K562 (cell line): ENCODE data around the gene ZNF598. TPM values are rescaled to one million over a fixed set of nuclear protein-coding genes. Genes with fewer than 3 reads are reported as not detected.

Experiments used
- BCL6 ChIP-seq: fragments of 250-450 bp; sonication (Bioruptor Pico); IDR thresholded peaks from 2 replicates; pipeline ENCODE4 v1.4.0; 2020
- BCOR ChIP-seq: fragments of 450-650 bp; IDR thresholded peaks from 2 replicates; pipeline ENCODE4 v1.6.1; 2016
- BRD4 ChIP-seq: fragments of 200-600 bp; sonication (generic); IDR thresholded peaks from 2 replicates; pipeline ENCODE4 v1.6.1; 2017; ENCODE audit warnings: inconsistent platforms
- CBFA2T3 ChIP-seq: fragments of 450-650 bp; IDR thresholded peaks from 2 replicates; pipeline ENCODE4 v1.6.1; 2017
- CBX2 ChIP-seq: fragments of 200-600 bp; sonication (generic); IDR thresholded peaks from one replicate; pipeline ENCODE4 v1.6.1; 2012; ENCODE audit warnings: mild to moderate bottlenecking, low read length, inconsistent platforms; ENCODE audit not compliant: insufficient read depth, poor library complexity, severe bottlenecking
- CXXC5 ChIP-seq: fragments of 250-450 bp; sonication (Bioruptor Pico); IDR thresholded peaks from 2 replicates; pipeline ENCODE4 v1.8.0; 2022; ENCODE audit warnings: inconsistent platforms, mild to moderate bottlenecking, moderate library complexity
- E2F3 ChIP-seq: fragments of 250-450 bp; sonication (Bioruptor Pico); IDR thresholded peaks from 2 replicates; pipeline ENCODE4 v1.4.0; 2020; ENCODE audit warnings: mild to moderate bottlenecking
- GTF2E2 ChIP-seq: fragments of 200-800 bp; sonication (Bioruptor generic); IDR thresholded peaks from 2 replicates; pipeline ENCODE4 v1.6.1; 2016; ENCODE audit warnings: missing genetic modification characterization, missing compliant biosample characterization
- KLF1 ChIP-seq: fragments of 450-650 bp; IDR thresholded peaks from 2 replicates; pipeline ENCODE4 v1.6.1; 2016; ENCODE audit warnings: missing genetic modification characterization, missing compliant biosample characterization
- POLR2AphosphoS5 ChIP-seq: IDR thresholded peaks from 2 replicates; pipeline ENCODE4 v1.6.1; 2011; ENCODE audit warnings: mild to moderate bottlenecking, low read depth, low read length, moderate library complexity; ENCODE audit not compliant: control insufficient read depth, insufficient read depth
- SIN3A ChIP-seq, 2 experiments: fragments of 150-350 bp in 1 of 2; IDR thresholded peaks; 2 replicates each; pipeline ENCODE4 v1.6.1; 2011 to 2016; ENCODE audit warnings: borderline replicate concordance in 2 of 2, low read depth in 2 of 2, low read length in 2 of 2, mild to moderate bottlenecking in 2 of 2, moderate library complexity in 2 of 2; ENCODE audit not compliant: control insufficient read depth in 1 of 2
- SMAD4 ChIP-seq: fragments of 250-450 bp; sonication (Bioruptor Pico); conservative IDR thresholded peaks from 2 replicates; pipeline ENCODE4 v1.8.0; 2021; ENCODE audit warnings: inconsistent platforms, mild to moderate bottlenecking, moderate library complexity
- SP1 ChIP-seq: sonication (generic); formaldehyde crosslinking; IDR thresholded peaks from 2 replicates; pipeline ENCODE4 v1.8.1; 2022; ENCODE audit warnings: mild to moderate bottlenecking, missing genetic modification reagents
- TOE1 ChIP-seq, 2 experiments: fragments of 450-650 bp in 1 of 2; sonication (generic) in 1 of 2; formaldehyde crosslinking in 1 of 2; IDR thresholded peaks; 2 replicates each; pipeline versions ENCODE4 v1.7.1 to v1.8.0; 2016 to 2022; ENCODE audit warnings: borderline replicate concordance in 2 of 2, mild to moderate bottlenecking in 2 of 2, antibody characterized with exemption in 1 of 2, inconsistent platforms in 1 of 2, low read depth in 1 of 2, missing genetic modification reagents in 1 of 2, moderate library complexity in 1 of 2
- YY1 ChIP-seq, 3 experiments: IDR thresholded peaks; 2 replicates each; pipeline ENCODE4 v1.6.1; 2011; ENCODE audit warnings: low read length in 2 of 3, mild to moderate bottlenecking in 2 of 3, moderate library complexity in 2 of 3, borderline replicate concordance in 1 of 3, control low read depth in 1 of 3, low read depth in 1 of 3; ENCODE audit not compliant: insufficient read depth in 3 of 3, insufficient replicate concordance in 2 of 3, control insufficient read depth in 1 of 3, insufficient read length in 1 of 3; ENCODE audit errors: extremely low read depth in 1 of 3
- ZNF24 ChIP-seq: fragments of 450-650 bp; IDR thresholded peaks from 2 replicates; pipeline ENCODE4 v1.6.1; 2016
- ZNF311 ChIP-seq: fragments of 250-450 bp; sonication (Bioruptor Pico); IDR thresholded peaks from 2 replicates; pipeline ENCODE4 v1.4.0; 2020; ENCODE audit warnings: mild to moderate bottlenecking, moderate library complexity
- polyA plus RNA-seq, 8 experiments: library from polyadenylated mRNA; depleted of rRNA in 4 of 8; stranded (reverse) in 5 of 8; unstranded in 3 of 8; fragments of >200 nt; fragmentation: Nextera tagmentation in 2 of 8; fragmentation: Illumina TruSeq in 1 of 8; extraction: Ambion mirVana in 2 of 8; extraction: Trizol in 1 of 8; gene quantifications; 2 replicates each; pipeline versions ENCODE4 v1.2.1 to v1.2.3, GENCODE V29; 2011 to 2014; ENCODE audit warnings: inconsistent platforms in 1 of 8, missing spikeins in 1 of 8
- total RNA-seq, 7 experiments: library from RNA; depleted of rRNA in 6 of 7; stranded (reverse); fragments of >200 nt in 6 of 7; fragmentation: Illumina TruSeq in 2 of 7; extraction: Trizol in 2 of 7; gene quantifications; 2 replicates each; pipeline versions ENCODE4 v1.2.1 to v1.2.3, GENCODE V29; 2011 to 2021; ENCODE audit warnings: low replicate concordance in 1 of 7
- TF ChIP-seq, protein P1 (sequence below), 2 experiments: IDR thresholded peaks; 2 replicates each; pipeline ENCODE4 v1.6.1; 2011; ENCODE audit warnings: borderline replicate concordance in 1 of 2, control low read depth in 1 of 2, low read depth in 1 of 2, low read length in 1 of 2, mild to moderate bottlenecking in 1 of 2, mixed read lengths in 1 of 2, moderate library complexity in 1 of 2; ENCODE audit not compliant: insufficient read depth in 1 of 2, insufficient read length in 1 of 2, poor library complexity in 1 of 2, severe bottlenecking in 1 of 2; ENCODE audit errors: extremely low read depth in 1 of 2
- TF ChIP-seq, protein P2 (sequence below): fragments of 250-450 bp; sonication (Bioruptor Pico); IDR thresholded peaks from 2 replicates; pipeline ENCODE4 v1.8.0; 2021; ENCODE audit warnings: moderate library complexity, mild to moderate bottlenecking, inconsistent platforms
- TF ChIP-seq, protein P3 (sequence below): fragments of 250-450 bp; sonication (Bioruptor Pico); IDR thresholded peaks from 2 replicates; pipeline ENCODE4 v1.4.0; 2020; ENCODE audit warnings: mild to moderate bottlenecking
- TF ChIP-seq, protein P4 (sequence below): fragments of 450-650 bp; IDR thresholded peaks from 2 replicates; pipeline ENCODE4 v1.6.1; 2016; ENCODE audit warnings: borderline replicate concordance

The ZNF598 gene
- total and polyA plus RNA-seq, 9 of the 15 experiments (the other 6 are each of a cell fraction or from before 2014, with no cell fraction given): 0.11 to 115 (median 29.6) TPM

DNA sequence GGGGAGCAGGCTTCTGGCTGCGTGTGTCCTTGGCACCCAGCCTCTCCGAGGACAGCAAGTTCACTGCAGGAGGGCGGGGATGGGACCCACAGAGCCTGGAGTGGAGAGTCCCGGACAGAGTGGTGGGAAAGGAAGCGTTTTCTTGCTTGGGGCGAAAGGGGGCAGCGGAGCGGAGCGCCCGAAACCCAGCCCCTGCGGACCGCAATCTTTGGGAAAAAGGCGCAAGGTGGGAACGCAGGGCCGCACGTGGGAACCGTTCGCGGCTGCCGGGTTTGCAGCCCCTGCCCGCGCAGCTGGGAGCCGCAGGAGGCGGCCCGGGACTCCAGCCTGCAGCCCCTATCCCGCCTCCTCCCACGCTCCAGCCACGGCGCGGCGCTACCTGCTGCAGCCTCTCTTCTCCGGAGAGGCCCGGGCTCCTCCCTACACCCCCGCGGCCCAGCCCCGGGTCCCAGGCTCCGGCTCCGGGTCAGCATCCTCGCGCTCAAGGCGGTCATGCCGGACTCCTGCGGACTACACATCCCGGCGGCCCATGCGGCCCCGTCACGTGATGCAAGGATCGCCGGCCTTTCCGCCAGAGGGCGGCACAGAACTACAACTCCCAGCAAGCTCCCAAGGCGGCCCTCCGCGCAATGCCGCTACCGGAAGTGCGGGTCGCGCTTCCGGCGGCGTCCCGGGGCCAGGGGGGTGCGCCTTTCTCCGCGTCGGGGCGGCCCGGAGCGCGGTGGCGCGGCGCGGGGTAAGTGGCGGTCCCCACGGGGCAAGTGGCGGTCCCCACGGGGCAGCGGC lies 37.9 kb upstream of the ZNF598 start, which contains the start of the genes NTHL1 and TSC2 (continued):
- TF ChIP-seq, protein P1, sequence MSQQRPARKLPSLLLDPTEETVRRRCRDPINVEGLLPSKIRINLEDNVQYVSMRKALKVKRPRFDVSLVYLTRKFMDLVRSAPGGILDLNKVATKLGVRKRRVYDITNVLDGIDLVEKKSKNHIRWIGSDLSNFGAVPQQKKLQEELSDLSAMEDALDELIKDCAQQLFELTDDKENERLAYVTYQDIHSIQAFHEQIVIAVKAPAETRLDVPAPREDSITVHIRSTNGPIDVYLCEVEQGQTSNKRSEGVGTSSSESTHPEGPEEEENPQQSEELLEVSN (IDR thresholded peaks at IDR 0.05; ENCODE audit: borderline replicate concordance in 1 of 2, extremely low read depth in 1 of 2, insufficient read depth in 1 of 2, insufficient read length in 1 of 2, low read depth in 1 of 2, low read length in 1 of 2, poor library complexity in 1 of 2, severe bottlenecking in 1 of 2): peak; percentile 55 to 83
- TF ChIP-seq BCL6: no peak
- 0 out of 2 replicates have a peak, but pooled peaks have one; percentile 18 for TF ChIP-seq ZNF311
- peak; percentile 87 for TF ChIP-seq SP1 (CRISPR knock-in tag)
- TF ChIP-seq CBX2: no peak
- TF ChIP-seq YY1 (IDR thresholded peaks at IDR 0.05; ENCODE audit: borderline replicate concordance in 1 of 3, control insufficient read depth in 1 of 3, extremely low read depth in 1 of 3, insufficient read depth in 3 of 3, insufficient read length in 1 of 3, insufficient replicate concordance in 2 of 3, low read depth in 1 of 3, low read length in 2 of 3): peak; percentile 60 to 94 (median 92)
- TF ChIP-seq, protein P2, sequence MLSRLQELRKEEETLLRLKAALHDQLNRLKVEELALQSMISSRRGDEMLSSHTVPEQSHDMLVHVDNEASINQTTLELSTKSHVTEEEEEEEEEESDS (CRISPR knock-in tag): no peak
- TF ChIP-seq E2F3 (CRISPR knock-in tag): 0 out of 2 replicates have a peak, but pooled peaks have one; percentile 29
- TF ChIP-seq POLR2AphosphoS5: peak; percentile 47; the same call in 1 of the 2 replicates
- TF ChIP-seq, protein P3, sequence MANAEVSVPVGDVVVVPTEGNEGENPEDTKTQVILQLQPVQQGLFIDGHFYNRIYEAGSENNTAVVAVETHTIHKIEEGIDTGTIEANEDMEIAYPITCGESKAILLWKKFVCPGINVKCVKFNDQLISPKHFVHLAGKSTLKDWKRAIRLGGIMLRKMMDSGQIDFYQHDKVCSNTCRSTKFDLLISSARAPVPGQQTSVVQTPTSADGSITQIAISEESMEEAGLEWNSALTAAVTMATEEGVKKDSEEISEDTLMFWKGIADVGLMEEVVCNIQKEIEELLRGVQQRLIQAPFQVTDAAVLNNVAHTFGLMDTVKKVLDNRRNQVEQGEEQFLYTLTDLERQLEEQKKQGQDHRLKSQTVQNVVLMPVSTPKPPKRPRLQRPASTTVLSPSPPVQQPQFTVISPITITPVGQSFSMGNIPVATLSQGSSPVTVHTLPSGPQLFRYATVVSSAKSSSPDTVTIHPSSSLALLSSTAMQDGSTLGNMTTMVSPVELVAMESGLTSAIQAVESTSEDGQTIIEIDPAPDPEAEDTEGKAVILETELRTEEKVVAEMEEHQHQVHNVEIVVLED: peak; percentile 92
- TF ChIP-seq GTF2E2 (tag): no peak; the same call in 1 of the 2 replicates
- TF ChIP-seq ZNF24: 0 out of 2 replicates have a peak, but pooled peaks have one; percentile 21
- peak; percentile 99 for TF ChIP-seq CXXC5 (CRISPR knock-in tag)
- no peak for TF ChIP-seq BRD4
- TF ChIP-seq, protein P4, sequence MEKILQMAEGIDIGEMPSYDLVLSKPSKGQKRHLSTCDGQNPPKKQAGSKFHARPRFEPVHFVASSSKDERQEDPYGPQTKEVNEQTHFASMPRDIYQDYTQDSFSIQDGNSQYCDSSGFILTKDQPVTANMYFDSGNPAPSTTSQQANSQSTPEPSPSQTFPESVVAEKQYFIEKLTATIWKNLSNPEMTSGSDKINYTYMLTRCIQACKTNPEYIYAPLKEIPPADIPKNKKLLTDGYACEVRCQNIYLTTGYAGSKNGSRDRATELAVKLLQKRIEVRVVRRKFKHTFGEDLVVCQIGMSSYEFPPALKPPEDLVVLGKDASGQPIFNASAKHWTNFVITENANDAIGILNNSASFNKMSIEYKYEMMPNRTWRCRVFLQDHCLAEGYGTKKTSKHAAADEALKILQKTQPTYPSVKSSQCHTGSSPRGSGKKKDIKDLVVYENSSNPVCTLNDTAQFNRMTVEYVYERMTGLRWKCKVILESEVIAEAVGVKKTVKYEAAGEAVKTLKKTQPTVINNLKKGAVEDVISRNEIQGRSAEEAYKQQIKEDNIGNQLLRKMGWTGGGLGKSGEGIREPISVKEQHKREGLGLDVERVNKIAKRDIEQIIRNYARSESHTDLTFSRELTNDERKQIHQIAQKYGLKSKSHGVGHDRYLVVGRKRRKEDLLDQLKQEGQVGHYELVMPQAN: peak; percentile 80; the same call in 1 of the 2 replicates
- TF ChIP-seq BCOR: no peak
- TF ChIP-seq TOE1 (IDR thresholded peaks at IDR 0.05; ENCODE audit: borderline replicate concordance): peak; percentile 99
- TF ChIP-seq TOE1 (CRISPR knock-in tag; IDR thresholded peaks at IDR 0.05; ENCODE audit: borderline replicate concordance, low read depth): no peak
- TF ChIP-seq SMAD4 (CRISPR knock-in tag): no peak
- TF ChIP-seq KLF1 (tag): peak; percentile 69
- TF ChIP-seq SIN3A (IDR thresholded peaks at IDR 0.05; ENCODE audit: borderline replicate concordance in 2 of 2, control insufficient read depth in 1 of 2, low read depth in 2 of 2, low read length in 2 of 2): peak; percentile 71 to 77; a peak in 3 of 4 replicates
- no peak for TF ChIP-seq CBFA2T3
